SK-N-SH treated with all-trans-retinoic acid at 6 μM for 48 hours (cell line): ENCODE results near the gene UBQLN4.
A peak's percentile ranks its signal among the peaks of the same experiment; 100 is the strongest.

Source experiments
- ATAC-seq: fragments of 200-7000 bp; cut with Tn5 transposase; 3 replicates; pipeline ENCODE4 v1.9.1; 2020; ENCODE audit warnings: mild to moderate bottlenecking, moderate library complexity
- ARNTL ChIP-seq: fragments of 450-650 bp; formaldehyde crosslinking; IDR thresholded peaks from 2 replicates; pipeline ENCODE4 v1.5.0; 2020; ENCODE audit warnings: low read depth, mild to moderate bottlenecking, moderate library complexity, borderline replicate concordance
- BACH2 ChIP-seq: fragments of 250-450 bp; sonication (Bioruptor Pico); IDR thresholded peaks from 2 replicates; pipeline ENCODE4 v1.9.0; 2021; ENCODE audit warnings: mild to moderate bottlenecking, borderline replicate concordance
- CREB5 ChIP-seq: fragments of 250-450 bp; sonication (Bioruptor Pico); IDR thresholded peaks from 2 replicates; pipeline ENCODE4 v1.5.1; 2020; ENCODE audit warnings: low read depth, mild to moderate bottlenecking, moderate library complexity
- CSDC2 ChIP-seq: fragments of 250-450 bp; sonication (Bioruptor Pico); IDR thresholded peaks from 2 replicates; pipeline ENCODE4 v1.5.0; 2020; ENCODE audit warnings: mild to moderate bottlenecking, moderate library complexity
- CSRNP3 ChIP-seq: fragments of 250-450 bp; sonication (Bioruptor Pico); IDR thresholded peaks from 2 replicates; pipeline ENCODE4 v1.5.1; 2021; ENCODE audit warnings: mild to moderate bottlenecking, moderate library complexity
- ISL1 ChIP-seq: fragments of 250-450 bp; sonication (Bioruptor Pico); IDR thresholded peaks from 2 replicates; pipeline ENCODE4 v2.1.2; 2022; ENCODE audit warnings: mild to moderate bottlenecking, moderate library complexity
- OSR1 ChIP-seq: fragments of 250-450 bp; sonication (Bioruptor Pico); IDR thresholded peaks from 2 replicates; pipeline ENCODE4 v1.8.0; 2022; ENCODE audit warnings: moderate library complexity, mild to moderate bottlenecking, inconsistent platforms
- PATZ1 ChIP-seq: fragments of 250-450 bp; sonication (Bioruptor Pico); IDR thresholded peaks from 2 replicates; pipeline ENCODE4 v1.8.0; 2020; ENCODE audit warnings: mild to moderate bottlenecking, moderate library complexity, borderline replicate concordance
- PPARA ChIP-seq: fragments of 250-450 bp; sonication (Bioruptor Pico); IDR thresholded peaks from 2 replicates; pipeline ENCODE4 v1.5.0; 2020; ENCODE audit warnings: mild to moderate bottlenecking, borderline replicate concordance
- RARB ChIP-seq: fragments of 250-450 bp; sonication (Bioruptor Pico); IDR thresholded peaks from 2 replicates; pipeline ENCODE4 v1.8.0; 2021; ENCODE audit warnings: mild to moderate bottlenecking, moderate library complexity
- SNAI2 ChIP-seq: fragments of 250-450 bp; sonication (Bioruptor Pico); IDR thresholded peaks from 2 replicates; pipeline ENCODE4 v1.5.0; 2020; ENCODE audit warnings: mild to moderate bottlenecking, moderate library complexity
- TOX ChIP-seq: fragments of 250-450 bp; sonication (Bioruptor Pico); IDR thresholded peaks from 2 replicates; pipeline ENCODE4 v1.8.0; 2021; ENCODE audit warnings: mild to moderate bottlenecking, moderate library complexity, borderline replicate concordance
- ZC3H10 ChIP-seq: fragments of 250-450 bp; sonication (Bioruptor Pico); IDR thresholded peaks from 2 replicates; pipeline ENCODE4 v1.5.1; 2021; ENCODE audit warnings: mild to moderate bottlenecking, moderate library complexity
- ZFP3 ChIP-seq: fragments of 250-450 bp; sonication (Bioruptor Pico); IDR thresholded peaks from 2 replicates; pipeline ENCODE4 v1.5.0; 2020; ENCODE audit warnings: mild to moderate bottlenecking, moderate library complexity
- ZFP30 ChIP-seq: fragments of 450-650 bp; formaldehyde crosslinking; IDR thresholded peaks from 2 replicates; pipeline ENCODE4 v1.5.0; 2022; ENCODE audit warnings: mild to moderate bottlenecking, moderate library complexity
- ZNF565 ChIP-seq: fragments of 450-650 bp; formaldehyde crosslinking; conservative IDR thresholded peaks from 2 replicates; pipeline ENCODE4 v1.5.0; 2020; ENCODE audit warnings: low read depth, mild to moderate bottlenecking, moderate library complexity
- ZNF8 ChIP-seq: fragments of 450-650 bp; formaldehyde crosslinking; IDR thresholded peaks from 2 replicates; pipeline ENCODE4 v1.5.0; 2020; ENCODE audit warnings: mild to moderate bottlenecking, moderate library complexity
- TF ChIP-seq, protein P1 (sequence below): fragments of 250-450 bp; sonication (Bioruptor Pico); IDR thresholded peaks from 2 replicates; pipeline ENCODE4 v1.5.0; 2020; ENCODE audit warnings: mild to moderate bottlenecking, moderate library complexity

UBQLN4 gene

GRCh38 chr1:156021093-156021428, 32.5 kb downstream of the UBQLN4 start (continued):
- no peak for TF ChIP-seq ZNF565 (CRISPR knock-in tag)
- TF ChIP-seq, protein P1, sequence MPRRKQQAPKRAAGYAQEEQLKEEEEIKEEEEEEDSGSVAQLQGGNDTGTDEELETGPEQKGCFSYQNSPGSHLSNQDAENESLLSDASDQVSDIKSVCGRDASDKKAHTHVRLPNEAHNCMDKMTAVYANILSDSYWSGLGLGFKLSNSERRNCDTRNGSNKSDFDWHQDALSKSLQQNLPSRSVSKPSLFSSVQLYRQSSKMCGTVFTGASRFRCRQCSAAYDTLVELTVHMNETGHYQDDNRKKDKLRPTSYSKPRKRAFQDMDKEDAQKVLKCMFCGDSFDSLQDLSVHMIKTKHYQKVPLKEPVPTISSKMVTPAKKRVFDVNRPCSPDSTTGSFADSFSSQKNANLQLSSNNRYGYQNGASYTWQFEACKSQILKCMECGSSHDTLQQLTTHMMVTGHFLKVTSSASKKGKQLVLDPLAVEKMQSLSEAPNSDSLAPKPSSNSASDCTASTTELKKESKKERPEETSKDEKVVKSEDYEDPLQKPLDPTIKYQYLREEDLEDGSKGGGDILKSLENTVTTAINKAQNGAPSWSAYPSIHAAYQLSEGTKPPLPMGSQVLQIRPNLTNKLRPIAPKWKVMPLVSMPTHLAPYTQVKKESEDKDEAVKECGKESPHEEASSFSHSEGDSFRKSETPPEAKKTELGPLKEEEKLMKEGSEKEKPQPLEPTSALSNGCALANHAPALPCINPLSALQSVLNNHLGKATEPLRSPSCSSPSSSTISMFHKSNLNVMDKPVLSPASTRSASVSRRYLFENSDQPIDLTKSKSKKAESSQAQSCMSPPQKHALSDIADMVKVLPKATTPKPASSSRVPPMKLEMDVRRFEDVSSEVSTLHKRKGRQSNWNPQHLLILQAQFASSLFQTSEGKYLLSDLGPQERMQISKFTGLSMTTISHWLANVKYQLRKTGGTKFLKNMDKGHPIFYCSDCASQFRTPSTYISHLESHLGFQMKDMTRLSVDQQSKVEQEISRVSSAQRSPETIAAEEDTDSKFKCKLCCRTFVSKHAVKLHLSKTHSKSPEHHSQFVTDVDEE, result no peak
- TF ChIP-seq, all 23 proteins: peak for 0

- peak; percentile 98 for ATAC-seq
These were observed 33.1 kb downstream of the UBQLN4 start, which contains the start of gene SSR2 for GRCh38 chr1:156020293-156021092. TSS of gene SSR2 (minus strand) at chr1:156020951. CDS start at chr1:156020167, 784 bp downstream.

More at GRCh38 chr1:156020293-156021092, 33.1 kb downstream of the UBQLN4 start, which contains the start of gene SSR2:
- TF ChIP-seq, protein P1, result no peak
- TF ChIP-seq ARNTL (no peak), ZFP30 (no peak), PPARA (CRISPR knock-in tag) (no peak), RARB (no peak), ISL1 (CRISPR knock-in tag) (no peak), OSR1 (no peak), PATZ1 (CRISPR knock-in tag) (no peak), TOX (no peak), ZC3H10 (no peak), SNAI2 (CRISPR knock-in tag) (no peak), CSRNP3 (CRISPR knock-in tag) (no peak), ZNF8 (CRISPR knock-in tag) (no peak), BACH2 (CRISPR knock-in tag) (no peak), CSDC2 (CRISPR knock-in tag) (no peak), ZFP3 (CRISPR knock-in tag) (no peak), CREB5 (CRISPR knock-in tag) (no peak)
